K562 (cell line): ENCODE data around the gene TMEM167B. TPM values are rescaled to one million over a fixed set of nuclear protein-coding genes. Genes with fewer than 3 reads are reported as not detected.

ENCODE experiments used
- CBX5 ChIP-seq: IDR thresholded peaks from 2 replicates; pipeline ENCODE4 v1.6.1; 2014; ENCODE audit warnings: low read depth, borderline replicate concordance
- CTBP1 ChIP-seq: fragments of 450-650 bp; IDR thresholded peaks from 2 replicates; pipeline ENCODE4 v1.6.1; 2016; ENCODE audit warnings: borderline replicate concordance
- ELF1 ChIP-seq: fragments of 200-800 bp; sonication (Bioruptor generic); IDR thresholded peaks from 2 replicates; pipeline ENCODE4 v1.6.1; 2016; ENCODE audit warnings: missing genetic modification characterization, missing compliant biosample characterization
- ELF2 ChIP-seq: fragments of 250-450 bp; sonication (Bioruptor Pico); IDR thresholded peaks from 2 replicates; pipeline ENCODE4 v1.5.0; 2021; ENCODE audit warnings: mild to moderate bottlenecking
- ETV5 ChIP-seq: sonication (generic); formaldehyde crosslinking; IDR thresholded peaks from 2 replicates; pipeline ENCODE4 v1.4.0; 2020; ENCODE audit warnings: low read depth, mild to moderate bottlenecking, missing genetic modification reagents
- GTF2E2 ChIP-seq: fragments of 200-800 bp; sonication (Bioruptor generic); IDR thresholded peaks from 2 replicates; pipeline ENCODE4 v1.6.1; 2016; ENCODE audit warnings: missing genetic modification characterization, missing compliant biosample characterization
- MAZ ChIP-seq, 2 experiments: fragments of 450-650 bp in 1 of 2; sonication (generic) in 1 of 2; formaldehyde crosslinking; IDR thresholded peaks in 1 of 2; conservative IDR thresholded peaks in 1 of 2; 2 replicates each; pipeline versions ENCODE4 v1.4.0 to v1.5.0; 2020; ENCODE audit warnings: mild to moderate bottlenecking in 1 of 2, missing genetic modification reagents in 1 of 2
- MLLT1 ChIP-seq, 2 experiments: fragments of 450-650 bp; IDR thresholded peaks; 2 replicates each; pipeline ENCODE4 v1.6.1; 2016
- MTA2 ChIP-seq: fragments of 450-650 bp; IDR thresholded peaks from 2 replicates; pipeline ENCODE4 v1.6.1; 2016; ENCODE audit warnings: low read depth
- MXI1 ChIP-seq: IDR thresholded peaks from 2 replicates; pipeline ENCODE4 v1.6.1; 2011; ENCODE audit warnings: low read depth, mild to moderate bottlenecking, improper control_type of control experiment, low read length
- NCOA2 ChIP-seq, 2 experiments: fragments of 450-650 bp; IDR thresholded peaks; 2 replicates each; pipeline ENCODE4 v1.6.1; 2018; ENCODE audit warnings: mild to moderate bottlenecking in 2 of 2, moderate library complexity in 1 of 2; ENCODE audit not compliant: partially characterized antibody in 2 of 2
- NR2C2 ChIP-seq, 2 experiments: fragments of 200-800 bp in 1 of 2; sonication (Bioruptor generic) in 1 of 2; sonication (generic) in 1 of 2; formaldehyde crosslinking in 1 of 2; IDR thresholded peaks; 2 replicates each; pipeline versions ENCODE4 v1.6.1 to v1.8.0; 2016 to 2022; ENCODE audit warnings: mild to moderate bottlenecking in 1 of 2, missing compliant biosample characterization in 1 of 2, missing genetic modification characterization in 1 of 2, missing genetic modification reagents in 1 of 2
- PHF20 ChIP-seq: fragments of 450-650 bp; IDR thresholded peaks from 2 replicates; pipeline ENCODE4 v1.6.1; 2018; ENCODE audit not compliant: partially characterized antibody
- RBM39 ChIP-seq: fragments of 200-400 bp; formaldehyde crosslinking; optimal IDR thresholded peaks from 2 replicates; pipeline ENCODE3; 2018; ENCODE audit warnings: low read depth, low read length
- SOX6 ChIP-seq: fragments of 450-650 bp; IDR thresholded peaks from 2 replicates; pipeline ENCODE4 v1.6.1; 2014; ENCODE audit warnings: mild to moderate bottlenecking
- TEAD1 ChIP-seq, 2 experiments: fragments of 450-650 bp in 1 of 2; sonication (generic) in 1 of 2; formaldehyde crosslinking; IDR thresholded peaks; 2 replicates each; pipeline versions ENCODE4 v1.4.0 to v1.8.0; 2020 to 2022; ENCODE audit warnings: mild to moderate bottlenecking in 2 of 2, missing genetic modification reagents in 1 of 2
- THRAP3 ChIP-seq: fragments of 450-650 bp; IDR thresholded peaks from 2 replicates; pipeline ENCODE4 v1.6.1; 2016; ENCODE audit warnings: mild to moderate bottlenecking, inconsistent platforms, borderline replicate concordance
- ZBTB11 ChIP-seq, 3 experiments: fragments of 200-800 bp in 1 of 3; fragments of 250-450 bp in 1 of 3; fragments of 450-650 bp in 1 of 3; sonication (Bioruptor Pico) in 1 of 3; sonication (Bioruptor generic) in 1 of 3; formaldehyde crosslinking in 1 of 3; IDR thresholded peaks; 2 replicates each; pipeline versions ENCODE4 v1.6.1 to v1.8.0; 2016 to 2022; ENCODE audit warnings: mild to moderate bottlenecking in 2 of 3, missing genetic modification characterization in 2 of 3, missing compliant biosample characterization in 1 of 3, moderate library complexity in 1 of 3
- ZKSCAN1 ChIP-seq: fragments of 150-350 bp; IDR thresholded peaks from 2 replicates; pipeline ENCODE4 v1.6.1; 2016; ENCODE audit warnings: low read depth, low read length
- ZNF639 ChIP-seq, 2 experiments: fragments of 200-800 bp in 1 of 2; sonication (Bioruptor generic) in 1 of 2; sonication (generic) in 1 of 2; formaldehyde crosslinking in 1 of 2; IDR thresholded peaks in 1 of 2; conservative IDR thresholded peaks in 1 of 2; 2 replicates each; pipeline versions ENCODE4 v1.5.0 to v1.6.1; 2016 to 2020; ENCODE audit warnings: missing compliant biosample characterization in 1 of 2, missing genetic modification characterization in 1 of 2, missing genetic modification reagents in 1 of 2
- polyA plus RNA-seq, 8 experiments: library from polyadenylated mRNA; depleted of rRNA in 4 of 8; stranded (reverse) in 5 of 8; unstranded in 3 of 8; fragments of >200 nt; fragmentation: Nextera tagmentation in 2 of 8; fragmentation: Illumina TruSeq in 1 of 8; extraction: Ambion mirVana in 2 of 8; extraction: Trizol in 1 of 8; gene quantifications; 2 replicates each; pipeline versions ENCODE4 v1.2.1 to v1.2.3, GENCODE V29; 2011 to 2014; ENCODE audit warnings: inconsistent platforms in 1 of 8, missing spikeins in 1 of 8
- total RNA-seq, 7 experiments: library from RNA; depleted of rRNA in 6 of 7; stranded (reverse); fragments of >200 nt in 6 of 7; fragmentation: Illumina TruSeq in 2 of 7; extraction: Trizol in 2 of 7; gene quantifications; 2 replicates each; pipeline versions ENCODE4 v1.2.1 to v1.2.3, GENCODE V29; 2011 to 2021; ENCODE audit warnings: low replicate concordance in 1 of 7

The TMEM167B gene
- total and polyA plus RNA-seq, 9 of the 15 experiments (the other 6 are each of a cell fraction or from before 2014, with no cell fraction given) = 17.2 to 36.4 (median 32.2) TPM

- TF ChIP-seq ZBTB11 (CRISPR knock-in tag; IDR thresholded peaks at IDR 0.05) = peak in 1 of 3 experiments; percentile 70; a peak in 2 of 6 replicates
- TF ChIP-seq SOX6 = peak; percentile 53; the same call in 1 of the 2 replicates
- peak; percentile 62; the same call in 1 of the 2 replicates for TF ChIP-seq ETV5 (CRISPR knock-in tag)
- no peak for TF ChIP-seq NR2C2 (CRISPR knock-in tag; IDR thresholded peaks at IDR 0.05)
- TF ChIP-seq NR2C2 (tag; IDR thresholded peaks at IDR 0.05) = no peak
- TF ChIP-seq TEAD1 (CRISPR knock-in tag; IDR thresholded peaks at IDR 0.05) = no peak
- TF ChIP-seq CTBP1 = peak; percentile 79
- TF ChIP-seq MAZ (CRISPR knock-in tag; conservative IDR thresholded peaks at IDR 0.05 in 1 of 2, IDR thresholded peaks at IDR 0.05 in 1 of 2) = peak; percentile 57 to 67; a peak in 2 of 4 replicates
- TF ChIP-seq GTF2E2 (tag) = 0 out of 2 replicates have a peak, but pooled peaks have one; percentile 40
- TF ChIP-seq MXI1 = 0 out of 2 replicates have a peak, but pooled peaks have one; percentile 51
- no peak for TF ChIP-seq MTA2
- TF ChIP-seq THRAP3 = peak; percentile 72; the same call in 1 of the 2 replicates
- TF ChIP-seq ELF1 (tag) = peak; percentile 66
- peak in 1 of 2 experiments; percentile 60; a peak in 2 of 4 replicates for TF ChIP-seq ZNF639 (CRISPR knock-in tag; conservative IDR thresholded peaks at IDR 0.05 in 1 of 2, IDR thresholded peaks at IDR 0.05 in 1 of 2)
- TF ChIP-seq ELF2 (CRISPR knock-in tag) = no peak
- TF ChIP-seq ZKSCAN1 = peak; percentile 55; the same call in 1 of the 2 replicates
- TF ChIP-seq CBX5 = 0 out of 2 replicates have a peak, but pooled peaks have one; percentile 5
- TF ChIP-seq RBM39 = no peak
- peak in 1 of 2 experiments; percentile 69; a peak in 2 of 4 replicates for TF ChIP-seq MLLT1 (IDR thresholded peaks at IDR 0.05)
- TF ChIP-seq NCOA2 (IDR thresholded peaks at IDR 0.05; ENCODE audit: partially characterized antibody in 2 of 2) = no peak
- TF ChIP-seq PHF20 = peak; percentile 33
Measured at GRCh38 chr1:109089242-109090015, 1.1 kb upstream of the TMEM167B start (continued).
